ENCODE measurements around the gene PNCK.

The PNCK gene

GRCh38 chrX:153626025-153626633 is 47.5 kb downstream of the PNCK start:
- no peak for DNase-seq

- no peak for DNase-seq
These were observed 48.2 kb downstream of the PNCK start for GRCh38 chrX:153625271-153626024.

DNA sequence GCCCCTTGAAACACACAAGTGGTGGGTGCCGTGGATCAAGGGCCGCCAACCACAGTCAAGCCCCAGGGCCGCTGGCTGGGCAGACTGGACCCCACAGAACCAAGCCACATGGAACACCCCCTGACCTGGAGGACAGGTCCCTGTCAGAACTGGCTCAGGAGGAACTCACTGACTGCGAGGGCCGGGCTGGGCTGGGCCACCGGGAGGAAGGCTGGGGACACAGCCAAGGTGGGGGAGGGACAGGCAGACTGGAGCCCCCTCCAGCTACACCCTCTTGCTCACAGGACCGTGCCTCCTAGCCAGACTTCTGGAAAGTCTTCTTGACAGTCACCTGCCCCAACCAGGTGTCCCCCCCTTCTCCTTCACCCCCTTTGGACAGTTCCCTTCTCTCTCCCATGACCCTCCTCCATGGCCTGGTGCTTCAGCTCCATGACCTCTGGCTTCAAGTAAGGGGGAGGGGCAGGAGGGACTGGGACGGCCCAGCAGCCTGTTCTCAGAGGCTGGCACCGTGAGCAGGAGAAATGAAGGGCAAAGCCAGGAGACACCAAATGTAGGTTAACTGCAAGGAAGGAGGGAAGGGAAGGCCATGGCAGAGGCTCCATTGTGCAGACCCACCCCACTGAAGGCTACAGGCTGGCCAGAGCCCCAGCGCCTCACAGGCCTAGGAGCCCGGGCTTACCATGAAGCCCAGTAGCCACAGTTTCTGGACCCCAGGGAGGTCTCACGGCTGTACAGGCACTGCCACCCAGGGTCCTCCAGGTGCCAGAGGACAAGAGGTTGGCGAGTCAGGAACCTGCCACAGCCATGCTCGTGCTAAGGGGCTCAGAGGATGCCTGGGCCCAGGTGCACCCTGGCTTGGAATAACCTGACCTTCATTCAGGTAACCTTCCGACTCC is 49.2 kb downstream of the PNCK start:
- DNase-seq = no peak

GRCh38 chrX:153623310-153624029 is 50.1 kb downstream of the PNCK start:
- DNase-seq = no peak

DNA sequence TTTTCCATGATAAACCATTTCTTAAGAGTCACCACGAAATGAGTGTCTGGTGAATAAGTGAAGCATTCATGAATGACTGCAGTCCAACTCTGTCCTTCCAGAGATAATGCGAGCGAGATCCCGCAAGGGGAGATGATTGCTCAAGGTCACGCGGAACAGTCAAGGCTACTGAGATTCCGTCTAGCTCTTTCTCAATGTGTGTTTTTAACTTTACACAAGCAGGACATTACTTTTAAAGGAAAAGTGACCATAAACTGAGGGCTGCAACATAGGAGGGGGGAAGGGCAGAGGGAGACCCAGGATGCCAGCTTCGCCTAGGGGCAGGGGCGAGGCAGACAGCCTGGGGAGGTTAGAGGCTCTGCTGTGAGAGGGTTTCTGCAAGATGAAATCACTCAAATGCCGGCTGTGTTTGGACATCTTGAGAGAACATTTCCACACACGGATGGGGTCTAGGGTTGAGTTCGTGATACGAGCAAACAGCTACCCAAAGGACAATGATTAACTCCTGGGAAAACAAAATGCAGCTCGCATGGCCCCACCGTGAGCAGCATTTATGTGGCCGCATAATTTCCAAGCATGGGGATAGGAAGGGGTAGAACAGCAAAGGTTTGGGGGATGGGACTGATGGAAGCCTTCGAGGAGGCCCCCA is 50.8 kb downstream of the PNCK start:
- no peak for DNase-seq

DNA sequence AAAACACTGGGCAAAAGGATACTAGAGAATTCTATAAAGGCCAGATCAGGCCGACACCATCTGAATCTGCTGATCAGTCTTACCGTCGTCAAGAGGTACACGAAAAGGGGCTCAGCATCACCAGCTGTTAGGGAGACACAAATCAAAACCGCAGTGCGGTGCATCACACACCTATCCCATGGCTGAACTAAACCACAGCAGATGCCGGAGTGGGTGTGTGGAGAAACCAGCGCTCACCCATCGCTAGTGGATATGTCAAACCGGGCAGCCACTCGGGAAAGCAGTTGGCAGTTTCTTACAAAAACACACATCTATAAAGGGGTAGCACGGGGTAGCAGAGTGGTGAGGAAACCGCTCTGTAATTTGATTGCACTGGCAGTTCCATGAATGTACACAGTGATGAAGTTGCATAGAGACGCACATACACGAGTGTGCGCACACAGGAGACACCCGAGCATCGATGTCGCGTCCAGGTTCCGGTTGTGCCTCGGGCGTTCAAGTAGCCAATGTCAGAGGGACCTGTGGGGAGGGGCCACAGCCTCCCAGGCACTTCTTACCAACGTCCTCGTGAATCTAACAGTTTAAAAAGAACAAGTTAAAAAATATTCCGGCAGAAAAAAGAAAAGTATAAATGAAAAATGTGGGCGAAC is 51.5 kb downstream of the PNCK start:
- DNase-seq = no peak

DNA sequence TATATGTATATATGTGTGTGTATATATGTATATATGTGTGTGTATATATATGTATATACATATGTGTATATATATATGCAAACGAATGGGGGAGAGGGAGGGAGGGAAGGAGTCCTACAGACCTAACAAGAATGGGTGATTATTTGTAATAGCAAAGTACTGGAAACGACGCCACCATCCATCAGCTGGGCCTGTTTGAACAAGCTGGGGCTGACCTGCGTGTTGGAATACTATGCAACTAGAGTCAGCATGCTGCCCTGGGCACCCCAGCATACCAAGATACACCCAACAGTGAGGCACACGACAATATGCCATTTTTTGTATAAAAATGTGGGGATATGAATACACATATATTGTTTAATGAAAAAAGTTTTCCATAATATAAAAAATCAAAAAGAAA is 53.0 kb downstream of the PNCK start:
- no peak for DNase-seq

Data from stimulated activated naive CD4-positive, alpha-beta T cell (primary cell).